Epidermal melanocyte (primary cell): Measurements from ENCODE around the gene IGF2BP3.
"Not testable (repeated sequence)": the region's sequence is repeated elsewhere in the genome, so short reads cannot be mapped to it uniquely, and the experiment has no call there.

ENCODE experiments used
- DNase-seq: peaks from one replicate; pipeline ENCODE4 v3.0.0; 2011; ENCODE audit warnings: low spot score; ENCODE audit not compliant: insufficient read length

IGF2BP3 gene

GRCh38 chr7:23343102-23343501, 127.2 kb downstream of the IGF2BP3 start:
- no peak for DNase-seq

DNA sequence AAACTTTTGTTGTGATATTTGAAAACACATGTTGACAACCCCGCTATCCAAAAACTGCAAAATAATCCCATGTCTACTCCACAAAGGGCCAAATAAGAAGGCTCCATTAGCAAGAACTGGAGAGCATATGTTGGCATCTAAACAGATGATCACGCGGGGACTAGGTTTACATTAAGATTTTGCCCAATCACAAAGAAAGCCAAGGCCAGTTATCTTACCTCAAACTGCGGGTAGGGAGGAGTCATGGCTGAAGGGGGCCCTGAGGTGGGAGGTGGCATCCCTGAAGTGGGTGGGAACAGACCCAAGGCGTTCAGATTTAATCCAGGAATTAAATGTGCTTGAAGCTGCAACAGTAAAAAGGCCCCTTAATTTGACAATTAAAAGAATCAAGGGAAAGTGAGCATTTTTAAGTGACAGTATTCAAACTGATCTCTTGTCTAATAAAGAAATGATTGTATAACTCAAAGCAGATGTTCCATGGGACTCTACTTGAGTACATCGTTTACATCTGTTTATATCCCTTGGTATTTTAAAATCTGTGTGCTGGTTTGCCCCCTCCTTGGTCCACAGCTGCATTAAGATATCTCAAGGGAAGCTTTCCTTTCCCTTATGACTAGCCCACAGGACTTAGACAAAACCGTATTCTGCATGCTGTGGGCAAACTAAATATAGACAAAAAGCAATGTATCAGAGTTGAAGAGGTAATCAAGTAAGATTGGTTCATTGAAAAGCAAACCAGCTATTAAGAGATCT, 128.3 kb downstream of the IGF2BP3 start:
- no peak for DNase-seq

- DNase-seq = no peak
Observed at GRCh38 chr7:23338863-23339262, 131.4 kb downstream of the IGF2BP3 start.

DNA sequence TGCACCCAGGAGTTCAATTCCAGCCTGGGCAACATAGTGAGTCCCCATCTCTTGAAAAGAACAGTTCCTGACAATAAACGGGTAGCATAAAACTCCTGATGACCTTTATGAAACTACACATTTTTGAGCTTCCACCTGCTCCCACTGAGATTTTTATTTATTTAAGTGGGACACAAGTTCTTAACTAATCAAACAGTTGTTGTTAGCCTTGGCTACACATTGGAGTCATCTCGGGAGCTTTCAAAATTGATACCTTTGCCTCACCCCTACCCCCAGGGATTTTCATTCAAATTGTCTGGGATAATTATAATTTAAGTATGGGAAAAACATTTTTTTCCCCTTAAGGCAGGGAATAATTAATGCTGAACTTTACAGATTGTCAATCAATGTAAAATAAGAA, 131.9 kb downstream of the IGF2BP3 start:
- no peak for DNase-seq

DNA sequence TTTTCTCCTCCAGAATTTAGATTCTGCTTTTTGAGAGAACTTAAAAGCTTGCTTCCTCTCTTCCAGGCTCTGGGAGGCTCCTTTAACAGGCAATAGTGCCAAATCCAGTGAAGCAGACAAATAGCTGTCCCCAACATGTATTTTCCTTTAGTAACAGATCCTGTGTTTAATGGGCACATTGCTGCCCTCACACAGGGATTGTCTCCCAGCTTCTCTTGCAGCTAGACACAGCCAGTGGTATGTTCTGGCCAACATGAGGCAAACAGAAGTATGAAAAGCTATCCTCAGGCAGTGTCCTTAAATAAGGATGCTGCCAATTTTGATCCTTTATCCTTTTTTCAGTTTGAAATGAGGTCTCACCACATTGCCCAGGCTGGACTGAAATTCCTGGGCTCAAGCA, 132.9 kb downstream of the IGF2BP3 start:
- no peak for DNase-seq

GRCh38 chr7:23336799-23337283, 133.4 kb downstream of the IGF2BP3 start:
- no peak for DNase-seq

DNA sequence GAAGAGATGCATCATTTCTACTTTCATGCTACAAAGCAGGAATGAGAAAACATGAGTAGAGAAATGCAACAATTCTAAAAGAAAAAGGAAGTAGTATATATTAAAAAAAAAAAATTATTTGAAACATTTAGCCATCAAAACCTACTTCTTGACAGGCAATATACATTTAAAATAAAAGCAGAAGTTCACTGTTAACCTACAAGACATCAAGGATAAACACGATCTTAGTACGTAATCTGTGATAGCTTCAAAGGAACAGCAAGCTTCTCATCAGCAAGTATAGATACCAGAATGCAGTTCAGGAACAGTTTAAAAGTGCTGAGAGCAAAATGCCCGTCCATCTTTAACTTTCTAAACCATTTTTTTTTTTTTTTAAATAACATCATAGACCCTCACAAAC, 134.2 kb downstream of the IGF2BP3 start:
- no peak for DNase-seq

- DNase-seq = no peak
Observed at GRCh38 chr7:23335621-23336020, 134.7 kb downstream of the IGF2BP3 start.

DNA sequence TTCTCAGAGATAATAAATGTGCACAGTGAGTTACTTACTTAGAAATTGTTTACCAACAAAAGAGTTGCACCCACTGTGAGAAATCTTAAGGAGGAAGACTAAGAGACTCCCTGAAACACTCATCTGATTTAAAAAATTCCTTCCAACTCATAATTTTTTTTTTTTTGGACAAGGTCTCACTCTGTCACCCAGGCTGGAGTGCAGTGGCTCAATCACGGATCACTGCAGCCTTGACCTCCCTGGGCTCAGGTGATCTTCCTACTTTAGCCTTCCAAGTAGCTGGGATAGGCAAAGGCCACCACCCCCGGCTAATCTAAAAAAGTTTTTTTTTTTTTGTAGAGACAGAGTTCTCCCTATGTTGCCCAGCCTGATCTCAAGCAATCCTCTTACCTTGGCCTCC, 135.2 kb downstream of the IGF2BP3 start:
- DNase-seq = no peak

DNA sequence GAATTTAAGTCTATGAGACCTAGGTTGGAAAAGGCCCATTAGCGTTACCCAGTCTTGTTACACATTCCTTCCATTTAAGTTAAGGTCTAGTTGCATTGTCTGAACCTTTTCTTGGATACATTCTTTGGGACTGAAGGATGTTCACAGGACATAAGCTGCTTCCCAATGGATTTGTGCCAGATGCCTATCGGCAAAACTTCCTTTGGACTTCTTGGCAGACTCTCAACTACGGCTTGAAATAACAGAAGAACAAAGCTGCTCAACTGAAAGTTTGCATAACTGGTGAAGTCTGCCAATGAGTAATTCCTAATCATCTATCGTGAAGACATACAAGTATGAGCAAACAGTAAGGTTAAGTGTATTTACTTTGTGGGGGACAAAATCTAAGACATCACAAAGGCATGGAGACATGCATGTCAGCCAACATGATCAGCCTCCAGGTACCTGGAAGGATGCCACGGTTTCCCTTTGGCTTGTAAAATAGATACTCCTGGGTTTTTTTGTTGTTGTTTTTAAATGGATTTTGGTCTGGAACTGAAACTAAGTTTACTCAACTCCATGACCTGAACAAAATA, 135.7 kb downstream of the IGF2BP3 start:
- DNase-seq = peak; percentile 44

DNA sequence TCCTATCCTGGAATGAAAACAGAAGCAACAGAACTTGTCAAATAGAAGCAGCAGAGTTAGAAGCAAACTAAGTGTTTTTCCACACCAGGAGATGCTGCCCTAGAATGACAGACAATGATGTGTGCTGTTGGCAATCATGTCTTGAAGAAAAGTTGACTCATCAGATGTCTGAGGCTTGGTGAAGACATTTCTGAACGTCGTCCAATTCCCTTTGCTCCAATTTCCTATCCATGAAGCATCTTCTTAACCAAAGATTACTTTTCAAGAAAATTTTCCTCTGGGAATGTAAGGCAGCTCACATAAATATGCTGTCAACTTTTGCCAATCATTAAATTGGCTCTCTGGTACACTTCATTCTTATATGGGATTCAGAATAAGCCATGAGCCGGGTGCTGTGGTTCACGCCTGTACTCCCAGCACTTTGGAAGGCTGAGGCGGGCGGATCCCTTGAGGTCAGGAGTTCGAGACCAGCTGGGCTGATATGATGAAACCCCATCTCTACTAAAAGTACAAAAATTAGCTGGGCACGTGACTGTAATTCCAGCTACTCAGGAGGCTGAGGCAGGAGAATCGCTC, 136.5 kb downstream of the IGF2BP3 start:
- DNase-seq = no peak

- DNase-seq = no peak
Observed at GRCh38 chr7:23332910-23333612, 137.2 kb downstream of the IGF2BP3 start.

DNA sequence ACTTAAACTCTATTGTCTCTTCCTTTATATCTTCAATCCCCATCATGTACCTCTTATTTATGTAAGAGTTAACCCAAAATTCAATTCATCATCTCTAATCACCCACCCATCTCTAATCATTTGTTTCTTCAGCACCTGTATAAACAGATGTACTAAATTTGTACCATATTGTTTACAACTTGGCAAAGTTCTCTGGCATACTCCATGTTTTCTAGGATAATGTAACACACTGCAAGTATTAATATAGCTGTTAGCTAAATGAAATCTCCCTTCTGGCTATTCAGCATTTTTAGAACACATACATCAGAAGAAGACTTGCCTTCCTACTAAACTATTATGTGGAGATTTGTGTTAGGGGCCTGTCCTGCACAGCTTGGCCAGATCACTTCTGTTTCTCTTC, 138.1 kb downstream of the IGF2BP3 start:
- DNase-seq = no peak

GRCh38 chr7:23331132-23331531, 139.2 kb downstream of the IGF2BP3 start:
- DNase-seq = no peak

DNA sequence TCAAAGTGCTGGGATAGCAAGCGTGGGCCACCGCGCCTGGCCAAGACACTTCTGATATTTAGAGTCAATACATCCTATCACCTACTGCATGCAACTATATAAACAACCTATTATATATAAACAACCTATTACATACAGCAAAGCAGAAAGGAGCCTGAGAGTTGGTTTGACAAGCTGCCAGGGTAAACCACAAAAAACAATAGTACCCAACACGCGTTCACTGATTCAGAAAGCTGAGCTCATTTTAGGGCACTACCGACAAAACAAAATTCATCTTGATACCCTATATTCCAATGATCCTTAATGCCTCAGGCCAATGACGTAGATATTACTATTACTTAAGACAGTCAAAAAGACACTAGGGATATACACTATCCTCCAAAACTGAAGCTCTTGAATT, 154.9 kb downstream of the IGF2BP3 start:
- DNase-seq = no peak

- DNase-seq = not testable (repeated sequence)
Observed at GRCh38 chr7:23312141-23312540, 158.2 kb downstream of the IGF2BP3 start.

- no peak for DNase-seq
Observed at GRCh38 chr7:23308754-23309153, 161.5 kb downstream of the IGF2BP3 start.

DNA sequence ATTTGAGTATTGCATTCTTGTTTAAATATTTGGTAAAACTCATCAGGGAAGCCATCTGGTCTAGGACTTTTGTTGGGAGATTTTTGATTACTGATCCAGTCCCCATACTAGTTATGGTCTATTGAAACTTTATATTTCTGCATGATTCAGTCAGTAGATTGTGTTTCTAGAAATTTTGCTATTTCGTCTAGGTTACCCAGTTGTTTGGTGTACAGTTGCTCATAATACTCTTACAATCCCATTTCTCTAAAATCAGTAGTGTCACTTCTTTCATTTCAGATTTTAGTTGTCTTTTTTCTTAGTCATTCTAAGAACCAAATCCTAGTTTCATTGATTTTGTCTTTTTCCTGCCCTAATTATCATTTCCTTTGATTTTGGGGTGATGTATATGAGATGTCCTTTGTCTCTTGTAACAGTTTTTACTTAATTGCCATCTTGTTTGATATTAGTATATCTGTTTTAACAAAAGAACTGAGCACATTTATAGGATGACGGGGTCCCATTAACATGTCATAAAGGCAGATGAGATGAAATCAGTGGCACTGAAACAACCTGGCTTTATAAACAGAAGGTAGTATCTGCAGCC, 163.3 kb downstream of the IGF2BP3 start:
- no peak for DNase-seq

- DNase-seq = no peak
Observed at GRCh38 chr7:23299770-23300300, 170.5 kb downstream of the IGF2BP3 start.

- DNase-seq = peak; percentile 70
Observed at GRCh38 chr7:23298885-23299769, 171.2 kb downstream of the IGF2BP3 start, which contains the start of gene MALSU1. Gene MALSU1 (plus strand): TSS chr7:23299339. CDS start chr7:23299353, 14 bp downstream.
